Measurements from ENCODE around the gene IGSF22. TPM values are rescaled to one million over a fixed set of nuclear protein-coding genes. Genes with fewer than 3 reads are reported as not detected.
"Not testable (repeated sequence)": the region's sequence is repeated elsewhere in the genome, so short reads cannot be mapped to it uniquely, and the experiment has no call there.

IGSF22 gene
- total RNA-seq, 2 experiments from 2014 or later, result 0.35 to 0.64 TPM

GRCh38 chr11:18691467-18692140, 34.4 kb downstream of the IGSF22 start:
- peaks cover 20% of the 10 kb centered on the region for H3K4me1 Mint-ChIP-seq
- CTCF ChIA-PET, result interaction anchor here (1.3 kb wide), 1 partner anchor 40 kb away, joined by 3 read pairs; no protein-coding TSS in a partner anchor
- H3K9me3 Mint-ChIP-seq (ENCODE audit: low read depth); H3K27me3 Mint-ChIP-seq; H3K4me3 Mint-ChIP-seq; H3K36me3 Mint-ChIP-seq; DNase-seq; H3K27ac Mint-ChIP-seq: not testable (repeated sequence)
- ATAC-seq, result peak; percentile 39

GRCh38 chr11:18684267-18684666, 41.7 kb downstream of the IGSF22 start:
- Mint-ChIP-seq H3K27ac (no peak overlapping the region), H3K9me3 (ENCODE audit: low read depth) (no peaks in the 10 kb centered on the region), H3K27me3 (peaks cover 4% of the 10 kb centered on the region), H3K36me3 (no peaks in the 10 kb centered on the region), H3K4me1 (no peaks in the 10 kb centered on the region), H3K4me3 (no peak overlapping the region)
- no peak for ATAC-seq
- no peak for DNase-seq
- CTCF ChIA-PET, result interaction anchor here (0.7 to 1.0 kb wide), 2 partner anchors 20 to 37 kb away, joined by 3 to 4 read pairs; no protein-coding TSS in a partner anchor

GRCh38 chr11:18682466-18682865, 43.5 kb downstream of the IGSF22 start:
- DNase-seq (no peak), ATAC-seq (no peak)
- Mint-ChIP-seq H3K27ac (no peak overlapping the region), H3K4me1 (peaks cover 3% of the 10 kb centered on the region), H3K36me3 (no peaks in the 10 kb centered on the region), H3K27me3 (peaks cover 4% of the 10 kb centered on the region), H3K4me3 (no peak overlapping the region), H3K9me3 (ENCODE audit: low read depth) (no peaks in the 10 kb centered on the region)
- CTCF ChIA-PET, result interaction anchor here (1.5 kb wide), 1 partner anchor 32 kb away, joined by 3 read pairs; no protein-coding TSS in a partner anchor

- H3K9me3 Mint-ChIP-seq (ENCODE audit: low read depth); DNase-seq; H3K27me3 Mint-ChIP-seq; ATAC-seq; H3K36me3 Mint-ChIP-seq; H3K4me3 Mint-ChIP-seq; CTCF ChIA-PET; H3K27ac Mint-ChIP-seq; H3K4me1 Mint-ChIP-seq: not testable (repeated sequence)
Measured at GRCh38 chr11:18681949-18682348, 44.0 kb downstream of the IGSF22 start.

- ATAC-seq (no peak), DNase-seq (no peak)
- CTCF ChIA-PET, result interaction anchor here (1.1 to 1.5 kb wide), 2 partner anchors 23 to 51 kb away, joined by 3 read pairs; no protein-coding TSS in a partner anchor
- no peaks in the 10 kb centered on the region for H3K27me3 Mint-ChIP-seq
- H3K4me3 Mint-ChIP-seq, result no peak overlapping the region
- H3K9me3 Mint-ChIP-seq (ENCODE audit: low read depth), result no peaks in the 10 kb centered on the region
- peaks cover 12% of the 10 kb centered on the region for H3K4me1 Mint-ChIP-seq
- H3K27ac Mint-ChIP-seq, result no peak overlapping the region
- H3K36me3 Mint-ChIP-seq, result no peaks in the 10 kb centered on the region
Measured at GRCh38 chr11:18677560-18677959, 48.4 kb downstream of the IGSF22 start.

GRCh38 chr11:18676803-18677202, 49.2 kb downstream of the IGSF22 start:
- DNase-seq (no peak), ATAC-seq (no peak)
- Mint-ChIP-seq H3K27me3 (no peaks in the 10 kb centered on the region), H3K4me3 (no peak overlapping the region), H3K4me1 (peaks cover 17% of the 10 kb centered on the region), H3K27ac (no peak overlapping the region), H3K9me3 (ENCODE audit: low read depth) (no peaks in the 10 kb centered on the region), H3K36me3 (no peaks in the 10 kb centered on the region)
- CTCF ChIA-PET, result interaction anchor here (0.7 to 1.5 kb wide), 3 partner anchors 23 to 51 kb away, joined by 3 read pairs; no protein-coding TSS in a partner anchor

- Mint-ChIP-seq H3K27ac (peak overlapping the region; percentile 83), H3K4me1 (peaks cover 38% of the 10 kb centered on the region)
- CTCF ChIA-PET, result interaction anchor here (0.8 to 2.4 kb wide), 4 partner anchors 20 to 566 kb away, joined by 3 to 4 read pairs (median 4); partner anchors contain the start of gene SAAL1
- H3K9me3 Mint-ChIP-seq (ENCODE audit: low read depth); H3K27me3 Mint-ChIP-seq; H3K36me3 Mint-ChIP-seq; H3K4me3 Mint-ChIP-seq: not testable (repeated sequence)
- DNase-seq, result peak; percentile 70
- peak; percentile 95 for ATAC-seq
Measured at GRCh38 chr11:18672209-18672608, 53.8 kb downstream of the IGSF22 start.

- Mint-ChIP-seq H3K4me1 (peaks cover 38% of the 10 kb centered on the region), H3K9me3 (ENCODE audit: low read depth) (no peaks in the 10 kb centered on the region), H3K27ac (no peak overlapping the region), H3K36me3 (no peaks in the 10 kb centered on the region), H3K4me3 (no peak overlapping the region), H3K27me3 (no peaks in the 10 kb centered on the region)
- DNase-seq (no peak), ATAC-seq (no peak)
- CTCF ChIA-PET, result interaction anchor here (1.6 to 2.4 kb wide), 2 partner anchors 18 to 93 kb away, joined by 4 read pairs; no protein-coding TSS in a partner anchor
Measured at GRCh38 chr11:18671246-18671645, 54.7 kb downstream of the IGSF22 start.

GRCh38 chr11:18669711-18670110, 56.3 kb downstream of the IGSF22 start:
- Mint-ChIP-seq H3K27me3 (no peaks in the 10 kb centered on the region), H3K4me3 (no peak overlapping the region), H3K36me3 (no peaks in the 10 kb centered on the region), H3K27ac (peak overlapping the region; percentile 71), H3K9me3 (ENCODE audit: low read depth) (no peaks in the 10 kb centered on the region), H3K4me1 (peaks cover 43% of the 10 kb centered on the region)
- ATAC-seq (no peak), DNase-seq (no peak)
- CTCF ChIA-PET, result interaction anchor here (1.2 to 2.6 kb wide), 3 partner anchors 36 to 61 kb away, joined by 4 to 6 read pairs (median 5); partner anchors contain the start of gene SPTY2D1

GRCh38 chr11:18669219-18669596, 56.8 kb downstream of the IGSF22 start:
- Mint-ChIP-seq H3K36me3 (no peaks in the 10 kb centered on the region), H3K9me3 (ENCODE audit: low read depth) (no peaks in the 10 kb centered on the region), H3K27ac (peak overlapping the region; percentile 71), H3K4me1 (peaks cover 43% of the 10 kb centered on the region), H3K4me3 (no peak overlapping the region), H3K27me3 (no peaks in the 10 kb centered on the region)
- peak; percentile 29 for ATAC-seq
- peak; percentile 52 for DNase-seq
- CTCF ChIA-PET, result interaction anchor here (1.2 to 2.6 kb wide), 3 partner anchors 35 to 62 kb away, joined by 4 to 6 read pairs (median 5); partner anchors contain the start of gene SPTY2D1

GRCh38 chr11:18668131-18668530, 57.9 kb downstream of the IGSF22 start:
- no peak overlapping the region for H3K27ac Mint-ChIP-seq
- H3K27me3 Mint-ChIP-seq, result no peaks in the 10 kb centered on the region
- H3K4me3 Mint-ChIP-seq, result no peak overlapping the region
- H3K36me3 Mint-ChIP-seq, result no peaks in the 10 kb centered on the region
- peaks cover 39% of the 10 kb centered on the region for H3K4me1 Mint-ChIP-seq
- ATAC-seq, result no peak
- H3K9me3 Mint-ChIP-seq (ENCODE audit: low read depth), result no peaks in the 10 kb centered on the region
- CTCF ChIA-PET, result interaction anchor here (0.9 to 2.6 kb wide), 4 partner anchors 30 to 96 kb away, joined by 3 to 6 read pairs (median 4); partner anchors contain the start of gene TMEM86A
- no peak for DNase-seq

- peak; percentile 40 for DNase-seq
- Mint-ChIP-seq H3K27ac (peak overlapping the region; percentile 37), H3K4me3 (peak overlapping the region; percentile 3), H3K4me1 (peaks cover 26% of the 10 kb centered on the region)
- peak; percentile 36 for ATAC-seq
- H3K27me3 Mint-ChIP-seq; H3K9me3 Mint-ChIP-seq (ENCODE audit: low read depth); H3K36me3 Mint-ChIP-seq: not testable (repeated sequence)
- CTCF ChIA-PET, result interaction anchor here (1.1 kb wide), 1 partner anchor 99 kb away, joined by 3 read pairs; no protein-coding TSS in a partner anchor
Measured at GRCh38 chr11:18665353-18665872, 60.6 kb downstream of the IGSF22 start.

GRCh38 chr11:18657673-18658072, 68.3 kb downstream of the IGSF22 start:
- ATAC-seq (no peak), DNase-seq (no peak)
- Mint-ChIP-seq H3K4me3 (no peak overlapping the region), H3K27me3 (peaks cover 12% of the 10 kb centered on the region), H3K9me3 (ENCODE audit: low read depth) (no peaks in the 10 kb centered on the region), H3K36me3 (peaks cover 2% of the 10 kb centered on the region), H3K4me1 (no peaks in the 10 kb centered on the region), H3K27ac (no peak overlapping the region)
- CTCF ChIA-PET, result no interaction called here
